GM19395 (cell line): ENCODE results near the gene CCDC107.

Source experiments
- ATAC-seq: cut with Tn5 transposase; IDR thresholded peaks from one replicate; pipeline ENCODE4 v1.9.1; 2021; ENCODE audit warnings: mild to moderate bottlenecking, moderate library complexity; ENCODE audit not compliant: unreplicated experiment

CCDC107 gene

GRCh38 chr9:35682051-35682450, 24.0 kb downstream of the CCDC107 start:
- no peak for ATAC-seq

- no peak for ATAC-seq
Observed at GRCh38 chr9:35682520-35683315, 24.6 kb downstream of the CCDC107 start.

- ATAC-seq = no peak
Observed at GRCh38 chr9:35683323-35683722, 25.2 kb downstream of the CCDC107 start.

- ATAC-seq = no peak
Observed at GRCh38 chr9:35684921-35685320, 26.8 kb downstream of the CCDC107 start.

GRCh38 chr9:35685506-35685905, 27.4 kb downstream of the CCDC107 start:
- no peak for ATAC-seq

GRCh38 chr9:35686222-35687203, 28.4 kb downstream of the CCDC107 start:
- no peak for ATAC-seq

DNA sequence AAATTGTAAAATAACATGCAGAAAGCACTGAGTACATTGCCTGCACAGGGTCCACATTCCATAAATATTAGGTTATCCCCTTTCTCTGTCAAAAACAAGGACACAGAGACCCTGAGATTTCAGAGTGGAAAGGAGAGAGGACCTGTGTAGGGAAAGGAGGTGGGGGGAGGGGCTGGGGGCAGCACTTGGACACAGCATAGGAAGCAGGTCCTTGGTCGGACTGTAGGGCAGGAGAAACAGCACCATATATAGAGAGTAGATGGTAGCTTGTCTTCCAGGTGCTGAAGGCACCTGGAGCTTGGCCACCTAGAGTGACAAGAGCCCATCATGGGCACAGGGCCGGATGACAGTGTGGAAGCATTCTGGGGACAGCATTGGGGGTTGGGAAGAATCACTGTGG, 29.2 kb downstream of the CCDC107 start:
- ATAC-seq = no peak

- ATAC-seq = no peak
Observed at GRCh38 chr9:35687972-35688557, 30.0 kb downstream of the CCDC107 start.

GRCh38 chr9:35688558-35689541, 30.8 kb downstream of the CCDC107 start:
- no peak for ATAC-seq

- ATAC-seq = no peak
Observed at GRCh38 chr9:35689542-35690293, 31.6 kb downstream of the CCDC107 start, which contains the start of gene TPM2. Gene TPM2, minus strand, starts transcription at chr9:35689925. Its CDS starts 108 bp downstream, at chr9:35689817.

DNA sequence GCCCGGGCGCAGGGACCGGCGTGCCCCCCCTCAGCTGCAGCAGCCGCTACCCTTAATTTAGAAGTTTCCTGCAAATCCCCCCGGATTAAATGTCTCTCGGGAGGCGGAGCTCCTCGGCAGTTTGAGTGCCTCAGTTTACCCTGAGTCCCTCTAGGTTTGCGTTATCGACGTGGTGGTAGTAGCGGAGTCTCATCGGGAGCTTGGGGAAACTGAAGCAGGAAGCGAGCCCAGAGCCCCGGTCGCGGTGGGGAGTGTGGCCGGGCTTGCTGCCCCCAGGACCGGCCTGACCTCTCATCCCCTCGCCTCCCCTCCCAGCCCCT, 32.2 kb downstream of the CCDC107 start:
- ATAC-seq = no peak

- ATAC-seq = no peak
Observed at GRCh38 chr9:35690614-35691333, 32.7 kb downstream of the CCDC107 start.

- ATAC-seq = no peak
Observed at GRCh38 chr9:35691334-35691650, 33.2 kb downstream of the CCDC107 start.

DNA sequence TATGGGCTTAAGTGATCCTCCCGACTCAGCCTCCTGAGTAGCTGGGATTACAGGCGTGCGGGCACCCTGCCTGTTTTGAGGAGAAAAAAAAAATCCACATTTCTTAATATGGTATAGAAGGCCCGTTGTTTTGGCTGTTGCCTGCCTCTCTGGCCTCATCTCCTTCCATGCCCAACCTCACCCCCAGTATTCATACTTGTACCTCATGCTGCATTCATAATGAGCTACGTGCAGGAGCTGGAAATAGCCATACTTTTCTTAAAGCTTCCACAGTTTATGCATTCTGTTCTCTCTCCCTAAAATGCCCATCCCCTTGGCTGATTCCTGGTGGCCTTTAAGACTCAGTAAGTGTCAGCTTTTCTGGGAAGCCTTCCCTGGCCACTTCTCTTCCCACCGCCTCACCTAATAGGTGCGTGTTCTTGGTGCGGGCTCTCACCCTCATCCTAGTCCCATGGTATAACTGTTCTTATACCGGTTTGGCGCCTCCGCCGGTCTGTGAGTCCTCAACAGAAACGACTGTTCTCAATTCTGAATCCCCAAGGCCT, 33.7 kb downstream of the CCDC107 start:
- no peak for ATAC-seq

DNA sequence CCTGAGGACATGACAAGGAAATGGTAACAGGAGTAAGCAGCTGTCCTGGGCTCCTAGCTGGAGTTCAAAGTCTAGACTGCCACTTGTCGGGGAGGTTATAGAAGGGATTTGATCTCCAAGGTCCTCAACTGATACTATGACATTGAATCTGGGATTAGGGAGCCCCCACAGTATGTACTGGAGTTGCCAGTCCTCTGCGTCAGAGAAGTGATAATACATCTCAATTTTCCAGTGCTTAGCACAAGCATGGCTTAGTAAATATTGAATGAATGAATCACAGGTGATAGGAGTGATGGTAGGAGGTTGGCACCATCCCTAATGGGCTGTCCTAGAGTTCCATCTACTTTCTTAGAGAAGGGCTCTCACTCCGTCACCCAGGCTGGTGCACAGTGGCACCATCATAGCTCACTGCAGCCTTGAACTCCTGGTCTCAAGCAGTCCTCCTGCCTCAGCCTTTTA, 37.9 kb downstream of the CCDC107 start:
- no peak for ATAC-seq

DNA sequence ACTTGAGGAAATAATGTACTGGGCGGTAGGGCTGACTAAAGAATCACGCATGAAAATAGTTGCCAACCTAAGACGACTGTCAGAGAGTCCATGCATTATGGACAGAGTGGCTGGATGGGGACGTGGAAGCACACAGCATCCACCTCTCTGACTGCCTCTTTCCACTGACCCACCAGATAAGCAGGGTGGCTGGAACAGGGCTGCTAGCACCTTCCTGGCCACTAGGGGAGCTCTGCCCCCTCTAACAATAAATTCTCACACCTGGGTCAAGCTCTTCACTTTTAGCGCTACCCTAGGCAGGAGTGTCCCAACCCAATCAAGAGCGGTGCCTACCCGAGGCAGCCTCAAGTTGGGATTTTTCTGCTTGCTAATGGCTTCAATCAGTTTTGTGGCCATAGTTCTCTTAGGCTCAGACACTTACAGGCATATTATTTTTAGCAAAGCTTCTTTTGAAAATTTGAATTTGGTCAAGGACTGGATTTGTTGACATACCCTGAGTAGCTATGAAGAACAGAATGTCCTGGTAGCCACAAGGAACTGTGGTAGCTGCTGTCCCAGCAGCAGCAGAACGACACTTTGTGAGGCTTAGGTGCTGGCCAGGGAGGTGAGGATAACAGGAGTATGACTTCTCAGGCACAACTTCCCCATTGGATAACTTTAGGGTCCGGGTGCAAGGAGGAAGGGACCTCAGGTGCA, 38.6 kb downstream of the CCDC107 start:
- ATAC-seq = peak; percentile 79

- ATAC-seq = no peak
Observed at GRCh38 chr9:35697486-35697885, 39.4 kb downstream of the CCDC107 start.

GRCh38 chr9:35698231-35698630, 40.1 kb downstream of the CCDC107 start:
- no peak for ATAC-seq
